Measurements from ENCODE around the gene SLC34A1. TPM values are rescaled to one million over a fixed set of nuclear protein-coding genes. Genes with fewer than 3 reads are reported as not detected.
A peak's percentile ranks its signal among the peaks of the same experiment; 100 is the strongest.

Gene SLC34A1
- total RNA-seq, 1 experiment from 2014 or later: 0.28 TPM

- CTCF ChIA-PET: interaction anchor here (1.1 kb wide), 1 partner anchor 9 kb away, joined by 3 read pairs; no protein-coding TSS in a partner anchor
- no peak overlapping the region for H3K4me2 ChIP-seq
- intact Hi-C loops (cut with micrococcal nuclease; ENCODE audit: unreplicated experiment): no loop called here
Measured at GRCh38 chr5:177361418-177362291, 22.6 kb upstream of the SLC34A1 start.

GRCh38 chr5:177362292-177362609 lies 22.0 kb upstream of the SLC34A1 start:
- Histone ChIP-seq H3K27ac (no peak overlapping the region), H3K4me3 (no peak overlapping the region; the same call in 1 of the 2 replicates)

More at GRCh38 chr5:177361418-177362291, 22.6 kb upstream of the SLC34A1 start:
- Histone ChIP-seq H3K27me3 (ENCODE audit: insufficient read depth, low read depth) (peaks cover 14% of the 10 kb centered on the region; the same call in 1 of the 2 replicates), H3K4me3 (no peak overlapping the region), H3F3A (ENCODE audit: insufficient read depth, low read depth) (peaks cover 13% of the 10 kb centered on the region; the same call in 1 of the 2 replicates), H3K9me3 (ENCODE audit: insufficient read depth, low read depth) (no peaks in the 10 kb centered on the region), H3K79me2 (ENCODE audit: low read depth) (no peaks in the 10 kb centered on the region), H3K27ac (no peak overlapping the region), H3K4me1 (replicated peaks; ENCODE audit: insufficient read depth) (0 out of 2 replicates have a peak, but pooled peaks cover 4% of the 10 kb centered on the region), H3K9me2 (ENCODE audit: insufficient read depth) (no peaks in the 10 kb centered on the region), H2AFZ (no peak overlapping the region), H3K36me3 (ENCODE audit: low read depth) (no peaks in the 10 kb centered on the region), H4K20me1 (ENCODE audit: insufficient read depth) (no peaks in the 10 kb centered on the region)
- TF ChIP-seq EZH2 (IDR thresholded peaks at IDR 0.05; ENCODE audit: low read depth) (no peak), CTCF (conservative IDR thresholded peaks at IDR 0.05) (no peak)
- no TSS peak for BruUV-seq (replicated peaks)
- DNase-seq: no peak
- POLR2A ChIA-PET (ENCODE audit: unreplicated experiment): interaction anchor here (0.5 to 0.6 kb wide), 2 partner anchors 424 to 1436 kb away, joined by 5 to 25 read pairs; no protein-coding TSS in a partner anchor

More at GRCh38 chr5:177362292-177362609, 22.0 kb upstream of the SLC34A1 start:
- Histone ChIP-seq H3K4me2 (peak overlapping the region; percentile 95), H2AFZ (no peak overlapping the region), H3K79me2 (ENCODE audit: low read depth) (no peaks in the 10 kb centered on the region), H3K9me2 (ENCODE audit: insufficient read depth) (no peaks in the 10 kb centered on the region), H3K36me3 (ENCODE audit: low read depth) (no peaks in the 10 kb centered on the region), H4K20me1 (ENCODE audit: insufficient read depth) (no peaks in the 10 kb centered on the region), H3F3A (ENCODE audit: insufficient read depth, low read depth) (peaks cover 10% of the 10 kb centered on the region; the same call in 1 of the 2 replicates), H3K27me3 (ENCODE audit: insufficient read depth, low read depth) (peaks cover 10% of the 10 kb centered on the region; the same call in 1 of the 2 replicates), H3K4me1 (replicated peaks; ENCODE audit: insufficient read depth) (0 out of 2 replicates have a peak, but pooled peaks cover 4% of the 10 kb centered on the region), H3K9me3 (ENCODE audit: insufficient read depth, low read depth) (no peaks in the 10 kb centered on the region)
- no peak for DNase-seq
- intact Hi-C loops (cut with micrococcal nuclease; ENCODE audit: unreplicated experiment): no loop called here
- BruUV-seq (replicated peaks): no TSS peak
- TF ChIP-seq CTCF (conservative IDR thresholded peaks at IDR 0.05) (no peak), EZH2 (IDR thresholded peaks at IDR 0.05; ENCODE audit: low read depth) (no peak)
- POLR2A ChIA-PET (ENCODE audit: unreplicated experiment): interaction anchor here (0.6 to 0.7 kb wide), 2 partner anchors 50 to 1436 kb away, joined by 5 read pairs; no protein-coding TSS in a partner anchor
- CTCF ChIA-PET: interaction anchor here (0.7 kb wide), 1 partner anchor 139 kb away, joined by 3 read pairs; no protein-coding TSS in a partner anchor

Data from PC-9 (cell line).